Tongue (tissue), 2 donors: ENCODE data around the gene NFATC2. TPM values are rescaled to one million over a fixed set of nuclear protein-coding genes. Genes with fewer than 3 reads are reported as not detected.
A peak's percentile ranks its signal among the peaks of the same experiment; 100 is the strongest.

Experiments
- DNase-seq: peaks from one replicate; pipeline ENCODE4 v3.0.0-alpha.2; 2015
- total RNA-seq: library from RNA; depleted of rRNA; stranded (reverse); fragments of >200 nt; gene quantifications from one replicate; pipeline ENCODE4 v1.2.3, GENCODE V29; 2014

NFATC2 gene
- total RNA-seq, 1 donor from 2014 or later = 9.6 TPM

GRCh38 chr20:51388756-51389542 is 153.6 kb downstream of the NFATC2 start:
- no peak for DNase-seq

GRCh38 chr20:51388227-51388626 is 154.3 kb downstream of the NFATC2 start:
- no peak for DNase-seq

GRCh38 chr20:51387125-51387875 is 155.2 kb downstream of the NFATC2 start:
- no peak for DNase-seq

DNA sequence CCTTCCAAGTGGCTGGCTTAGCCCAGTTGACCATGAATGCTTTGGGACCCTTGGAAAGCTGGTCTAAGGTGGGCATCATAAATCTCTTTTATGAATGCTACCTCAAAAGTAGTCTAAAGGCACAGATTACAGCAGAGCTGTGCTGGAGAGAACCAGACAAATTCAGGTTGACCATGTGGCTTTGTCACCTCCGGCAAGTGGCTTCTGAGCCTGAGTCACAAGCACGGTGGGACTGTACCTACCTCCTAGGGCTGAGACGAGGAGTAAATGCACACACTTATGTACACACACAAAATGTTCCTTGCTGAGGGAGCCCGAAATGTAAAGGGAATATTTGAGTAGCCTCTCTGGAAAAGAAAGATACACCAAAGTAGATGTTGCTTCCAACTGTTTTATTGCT is 155.9 kb downstream of the NFATC2 start:
- no peak for DNase-seq

- peak; percentile 33 for DNase-seq
Observed at GRCh38 chr20:51385646-51386530, 156.6 kb downstream of the NFATC2 start.

DNA sequence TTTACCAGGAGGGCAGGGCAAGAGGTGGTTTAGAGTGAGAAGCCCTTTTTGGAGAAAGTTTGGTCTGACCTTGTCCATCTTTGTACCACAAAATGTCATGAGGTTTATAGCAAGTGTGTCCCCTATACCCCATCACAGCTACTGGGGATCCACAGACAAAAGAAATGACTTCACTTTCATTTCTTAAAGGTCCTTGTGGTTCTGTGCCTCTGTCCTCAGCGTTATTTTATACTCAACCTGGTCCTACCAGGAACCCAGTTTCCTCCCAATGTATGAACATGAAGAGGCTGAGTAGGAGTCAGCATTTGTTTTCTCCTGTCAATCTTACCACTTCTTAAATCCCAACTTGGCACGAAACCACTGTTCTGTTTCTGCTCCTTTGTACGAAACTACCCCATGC is 157.6 kb downstream of the NFATC2 start:
- no peak for DNase-seq

GRCh38 chr20:51383891-51384510 is 158.5 kb downstream of the NFATC2 start:
- no peak for DNase-seq

GRCh38 chr20:51382986-51383821 is 159.3 kb downstream of the NFATC2 start:
- DNase-seq = peak; percentile 50

DNA sequence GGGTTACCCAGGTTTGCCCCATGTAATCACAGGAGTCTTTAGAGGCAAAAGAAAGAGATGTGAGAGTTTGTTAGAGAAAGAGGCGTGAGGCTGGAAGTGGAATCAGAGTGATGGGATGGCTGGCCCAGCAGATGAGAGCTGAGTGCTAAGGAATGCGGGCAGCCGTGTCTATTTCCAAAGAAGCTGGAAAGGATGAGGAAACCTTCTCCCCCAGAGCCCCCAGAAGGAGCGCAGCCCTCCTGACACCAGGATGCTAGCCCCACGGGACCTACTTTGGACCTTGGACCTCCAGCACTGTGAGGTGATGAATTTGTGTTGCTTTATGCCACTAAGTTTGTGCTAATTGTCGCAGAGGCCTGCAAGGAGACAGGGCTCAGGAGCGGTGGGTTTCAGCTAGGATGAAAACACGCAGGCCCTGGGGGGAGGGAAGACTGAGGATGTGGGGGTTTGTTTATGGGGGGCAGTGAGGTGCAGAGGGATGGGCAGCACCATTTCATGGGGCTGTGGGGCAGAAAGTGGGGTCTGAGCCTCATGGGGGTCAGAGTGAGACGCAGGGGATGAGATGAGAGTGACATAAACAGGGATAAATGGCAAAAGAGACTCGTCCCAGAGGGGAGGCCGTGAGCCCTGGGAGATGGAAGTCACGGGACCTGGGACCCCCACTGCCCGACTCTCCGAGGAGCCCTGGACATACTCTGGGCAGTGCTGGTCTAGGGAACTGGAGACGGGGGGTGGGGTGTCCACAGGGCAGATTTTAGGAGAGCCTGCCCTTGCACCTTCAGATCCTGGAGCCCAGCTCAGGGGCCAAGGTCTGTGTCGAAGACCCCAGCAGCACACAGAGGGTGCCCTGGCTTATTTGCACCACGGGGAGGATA is 160.2 kb downstream of the NFATC2 start:
- no peak for DNase-seq

GRCh38 chr20:51381557-51381956 is 161.0 kb downstream of the NFATC2 start:
- DNase-seq = no peak

DNA sequence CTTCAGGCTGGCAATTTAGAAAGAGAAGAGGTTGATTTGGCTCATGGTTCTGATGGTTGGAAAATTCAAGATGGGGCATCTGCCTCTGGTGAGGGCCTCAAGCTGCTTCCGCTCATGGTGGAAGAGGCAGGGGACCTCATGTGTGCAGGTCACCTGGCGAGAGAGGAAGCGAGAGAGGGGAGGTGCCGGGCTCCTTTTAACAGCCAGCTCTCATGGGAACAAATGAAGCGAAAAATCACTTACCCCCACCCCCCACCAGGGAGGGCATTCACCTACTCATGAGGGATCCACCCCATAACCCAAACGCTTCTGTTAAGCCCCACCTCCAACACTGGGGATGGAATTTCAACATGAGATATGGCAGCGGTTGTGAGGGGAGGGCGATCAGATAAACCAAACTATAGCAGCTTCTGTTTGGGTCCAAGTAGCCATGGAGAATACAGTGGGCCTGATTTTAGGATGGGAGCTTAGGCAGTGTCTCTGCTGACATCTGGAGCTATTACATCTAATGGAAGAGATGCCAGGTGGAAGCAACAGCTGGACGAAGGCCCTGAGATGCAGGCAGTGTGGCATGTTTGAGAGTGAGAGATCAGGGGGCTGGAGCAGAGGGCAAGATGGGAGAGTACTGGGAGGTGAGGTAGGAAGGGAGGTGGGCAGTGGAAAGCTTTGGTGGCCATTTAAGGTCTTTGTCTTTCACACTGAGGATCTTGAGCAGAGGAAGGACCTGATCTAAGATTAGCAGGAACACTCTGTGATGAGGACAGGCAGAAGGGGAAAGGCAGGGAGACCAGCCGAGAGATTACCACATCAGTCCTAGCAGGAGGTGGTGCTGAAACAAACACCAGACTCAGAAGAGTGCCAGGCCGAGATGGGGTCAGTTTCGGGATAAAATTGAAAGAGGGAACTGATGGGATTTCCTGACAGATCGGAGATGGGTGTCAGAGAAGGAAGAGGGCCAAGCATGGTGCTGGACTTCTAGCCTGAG is 161.8 kb downstream of the NFATC2 start:
- DNase-seq = peak; percentile 26

- DNase-seq = peak; percentile 32
Observed at GRCh38 chr20:51379601-51380341, 162.7 kb downstream of the NFATC2 start.

DNA sequence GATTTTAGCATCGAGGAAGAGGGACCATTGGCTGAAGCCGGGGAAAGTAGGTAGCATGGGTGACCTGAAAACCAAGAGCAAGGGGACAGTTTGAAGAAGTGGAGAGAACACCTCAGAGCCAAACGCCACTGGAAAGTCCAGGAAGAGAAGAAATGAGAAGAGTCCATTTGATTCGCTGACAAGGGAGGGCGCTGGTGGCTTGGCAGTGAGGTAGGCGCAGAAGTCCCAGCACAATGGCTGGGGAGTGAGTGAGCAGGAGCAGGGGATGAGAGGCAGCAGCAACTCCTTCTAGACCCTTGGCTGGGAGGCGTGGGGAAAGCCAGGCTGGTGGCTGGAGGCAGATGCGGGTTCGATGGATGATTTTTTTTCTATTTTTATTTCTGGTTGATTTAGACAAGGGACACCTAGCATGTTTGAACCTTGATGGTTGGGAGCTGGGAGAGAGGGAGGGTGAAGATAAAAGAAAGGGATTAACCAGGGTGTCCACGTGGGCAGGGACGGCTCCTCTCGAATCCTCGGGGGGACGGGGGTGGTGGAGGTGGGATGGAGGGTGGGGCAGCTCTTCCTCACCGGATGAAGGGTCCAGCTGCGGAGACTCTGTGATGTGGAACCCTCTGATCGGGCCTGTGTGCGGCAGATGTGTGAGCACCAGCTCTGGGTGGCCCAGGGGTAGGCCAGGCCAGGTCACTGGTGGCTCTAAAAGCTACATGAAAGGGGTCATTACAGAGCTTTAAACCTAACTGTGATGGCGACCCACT is 164.2 kb downstream of the NFATC2 start:
- DNase-seq = no peak

DNA sequence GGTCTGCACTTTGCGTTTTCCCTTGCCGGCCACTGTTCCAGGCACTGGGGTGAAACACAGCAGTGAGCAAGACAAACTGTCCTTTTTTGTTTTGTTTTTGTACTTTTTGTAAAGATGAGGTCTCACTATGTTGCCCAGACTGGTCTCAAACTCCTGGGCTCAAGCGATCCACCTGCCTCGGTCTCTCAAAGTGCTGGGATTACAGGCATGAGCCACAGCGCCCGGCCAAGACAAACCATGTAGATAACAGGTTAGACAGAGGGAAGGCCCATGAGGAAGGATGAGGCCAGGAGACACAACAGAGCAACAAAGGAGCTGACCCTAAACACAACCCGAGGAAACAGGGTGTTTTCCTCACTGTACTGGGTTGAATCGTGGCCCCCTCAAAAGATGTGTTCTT is 165.4 kb downstream of the NFATC2 start:
- no peak for DNase-seq

- no peak for DNase-seq
Observed at GRCh38 chr20:51376111-51376510, 166.4 kb downstream of the NFATC2 start.

GRCh38 chr20:51375561-51375960 is 167.0 kb downstream of the NFATC2 start:
- DNase-seq = no peak

DNA sequence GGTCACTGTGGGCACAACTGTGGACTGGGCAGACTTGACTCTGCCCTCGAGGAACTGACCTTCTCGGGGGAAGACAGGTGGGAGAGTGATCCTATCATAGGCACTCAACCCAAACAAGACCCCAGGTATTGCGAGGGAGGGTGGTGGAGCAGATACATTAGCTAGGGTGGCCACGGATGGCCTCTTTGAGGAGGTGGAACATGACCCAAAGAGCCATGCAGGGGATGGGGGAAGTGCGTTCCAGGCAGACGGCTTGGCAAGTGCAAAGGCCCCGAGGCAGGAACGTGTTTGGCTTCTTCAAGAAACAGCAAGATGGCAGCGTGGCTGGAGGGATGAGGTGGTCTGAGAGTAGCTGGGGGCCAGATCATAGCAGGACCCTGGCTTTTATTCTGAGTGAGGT is 167.6 kb downstream of the NFATC2 start:
- no peak for DNase-seq
